ENCODE measurements around the gene OR2T27.

OR2T27 gene

DNA sequence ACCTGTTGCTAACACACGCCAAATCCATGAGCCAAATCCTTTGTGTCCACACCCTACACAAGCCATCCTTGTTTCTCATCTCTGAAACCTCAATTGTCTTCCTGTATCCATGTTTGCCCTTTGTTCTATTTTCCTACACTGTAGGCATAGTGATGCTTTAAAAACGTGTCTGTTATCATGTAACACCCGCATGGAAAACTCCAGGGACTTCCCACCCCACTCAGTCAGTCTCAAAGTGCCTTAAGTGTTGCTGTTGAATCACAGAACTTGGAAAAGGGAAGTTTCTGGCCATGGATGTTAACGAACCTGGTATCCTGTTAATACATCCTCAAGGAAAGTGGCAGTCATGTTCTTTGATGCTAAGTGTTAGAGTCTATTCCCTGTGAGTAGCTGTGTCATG, 30.2 kb downstream of the OR2T27 start:
- no peaks in the 10 kb centered on the region for H3K9me3 Mint-ChIP-seq
- no peaks in the 10 kb centered on the region for H3K4me1 Mint-ChIP-seq
- no peak overlapping the region for H3K4me3 Mint-ChIP-seq
- no peaks in the 10 kb centered on the region for H3K27me3 Mint-ChIP-seq
- ATAC-seq (no peak), DNase-seq (no peak)
- H3K27ac Mint-ChIP-seq, result no peak overlapping the region

GRCh38 chr1:248622570-248623001, 32.7 kb downstream of the OR2T27 start:
- ATAC-seq (peak; percentile 80), DNase-seq (no peak)
- Mint-ChIP-seq H3K4me1 (peaks cover 4% of the 10 kb centered on the region), H3K27ac (no peak overlapping the region), H3K4me3 (no peak overlapping the region), H3K9me3 (no peaks in the 10 kb centered on the region), H3K27me3 (no peaks in the 10 kb centered on the region)

DNA sequence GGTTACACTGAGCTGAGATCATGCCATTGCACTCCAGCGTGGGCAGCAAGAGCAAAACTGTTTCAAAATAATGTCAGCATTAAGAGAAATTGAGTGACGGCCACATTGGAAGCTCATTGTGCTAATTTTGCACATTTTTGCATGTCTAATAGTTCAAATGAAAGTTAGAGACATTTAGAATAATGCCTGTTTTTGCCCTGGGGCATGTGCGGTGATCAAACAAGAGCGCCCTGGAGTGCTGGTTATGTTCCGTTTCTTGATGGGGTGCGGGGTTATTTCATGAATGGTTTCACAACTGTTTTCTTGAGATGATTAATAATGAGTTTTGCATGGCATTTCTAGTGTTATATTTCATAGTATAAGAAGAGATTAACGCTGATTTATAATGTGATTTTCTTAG, 33.6 kb downstream of the OR2T27 start:
- ATAC-seq (no peak), DNase-seq (no peak)
- peaks cover 4% of the 10 kb centered on the region for H3K4me1 Mint-ChIP-seq
- no peak overlapping the region for H3K27ac Mint-ChIP-seq
- no peaks in the 10 kb centered on the region for H3K9me3 Mint-ChIP-seq
- H3K4me3 Mint-ChIP-seq, result no peak overlapping the region
- no peaks in the 10 kb centered on the region for H3K27me3 Mint-ChIP-seq

GRCh38 chr1:248618878-248619277, 36.5 kb downstream of the OR2T27 start:
- Mint-ChIP-seq H3K27ac (no peak overlapping the region), H3K9me3 (no peaks in the 10 kb centered on the region), H3K4me3 (no peak overlapping the region), H3K27me3 (no peaks in the 10 kb centered on the region), H3K4me1 (peaks cover 15% of the 10 kb centered on the region)
- DNase-seq (peak in 1 of 2 donors; percentile 42), ATAC-seq (peak; percentile 50)

DNA sequence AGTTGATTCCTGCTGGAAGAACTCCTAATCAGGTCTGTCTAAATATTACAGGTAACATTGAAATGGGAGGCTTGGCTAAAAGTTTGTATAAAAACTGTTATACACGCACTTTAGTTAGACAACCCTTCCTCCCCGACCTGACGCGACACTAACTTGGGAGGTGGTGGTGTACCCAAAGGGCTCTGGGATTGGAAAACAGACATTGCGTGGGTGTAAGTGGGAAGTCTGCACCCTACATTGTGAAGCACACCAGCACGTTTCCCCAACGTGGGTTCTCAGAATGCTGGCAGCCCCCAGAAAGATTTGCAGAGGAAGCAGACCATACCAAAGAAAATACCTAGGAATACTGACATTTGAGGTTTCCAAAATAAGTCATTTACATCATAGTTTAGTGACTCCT, 37.2 kb downstream of the OR2T27 start:
- no peak for DNase-seq
- no peaks in the 10 kb centered on the region for H3K9me3 Mint-ChIP-seq
- no peak overlapping the region for H3K4me3 Mint-ChIP-seq
- ATAC-seq, result no peak
- H3K27ac Mint-ChIP-seq, result no peak overlapping the region
- peaks cover 23% of the 10 kb centered on the region for H3K4me1 Mint-ChIP-seq
- no peaks in the 10 kb centered on the region for H3K27me3 Mint-ChIP-seq

DNA sequence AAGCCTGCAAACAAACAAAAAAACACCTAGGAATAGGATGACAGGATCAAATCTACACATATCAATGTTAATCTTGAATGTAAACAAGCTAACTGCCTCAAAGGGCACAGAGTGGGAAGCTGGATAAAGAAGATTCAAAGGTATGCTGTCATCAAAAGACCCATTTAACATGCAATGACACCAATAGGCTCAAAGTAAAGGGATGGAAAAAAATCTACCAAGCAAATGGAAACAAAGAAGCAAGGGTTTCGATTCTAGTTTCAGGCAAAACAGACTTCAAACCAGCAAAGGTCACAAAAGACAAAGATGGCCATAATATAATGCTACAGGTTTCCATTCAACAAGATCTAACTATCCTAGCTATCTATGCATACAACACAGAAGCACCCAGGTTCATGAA, 41.6 kb downstream of the OR2T27 start:
- peak overlapping the region in 1 of 2 donors; percentile 26 for H3K4me3 Mint-ChIP-seq
- H3K27me3 Mint-ChIP-seq, result no peaks in the 10 kb centered on the region
- ATAC-seq (peak; percentile 70), DNase-seq (no peak)
- H3K27ac Mint-ChIP-seq, result peak overlapping the region in 1 of 2 donors; percentile 76
- H3K4me1 Mint-ChIP-seq, result peaks cover 35% of the 10 kb centered on the region
- H3K9me3 Mint-ChIP-seq, result no peaks in the 10 kb centered on the region

GRCh38 chr1:248611883-248612414, 43.4 kb downstream of the OR2T27 start:
- H3K27me3 Mint-ChIP-seq, result no peaks in the 10 kb centered on the region
- peak; percentile 90 for ATAC-seq
- H3K27ac Mint-ChIP-seq, result peak overlapping the region in 1 of 2 donors; percentile 38
- peaks cover 31% of the 10 kb centered on the region for H3K4me1 Mint-ChIP-seq
- no peaks in the 10 kb centered on the region for H3K9me3 Mint-ChIP-seq
- H3K4me3 Mint-ChIP-seq, result peak overlapping the region; percentile 1 to 7
- peak in 1 of 2 donors; percentile 38 for DNase-seq

GRCh38 chr1:248610301-248610700, 45.0 kb downstream of the OR2T27 start:
- ATAC-seq (no peak), DNase-seq (no peak)
- Mint-ChIP-seq H3K27me3 (no peaks in the 10 kb centered on the region), H3K27ac (no peak overlapping the region), H3K9me3 (no peaks in the 10 kb centered on the region), H3K4me1 (peaks cover 33% of the 10 kb centered on the region), H3K4me3 (no peak overlapping the region)
